Transverse colon (tissue), 4 donors: ENCODE data around the gene PSMF1.

Source experiments
- EP300 ChIP-seq: sonication (generic); formaldehyde crosslinking; IDR thresholded peaks from one replicate; pipeline ENCODE4 v1.6.1; 2017; ENCODE audit warnings: antibody characterized with exemption, low read depth
- POLR2A ChIP-seq: fragments of 450-650 bp; IDR thresholded peaks from one replicate; pipeline ENCODE4 v1.6.1; 2016; ENCODE audit warnings: antibody characterized with exemption, mild to moderate bottlenecking, moderate library complexity
- POLR2AphosphoS5 ChIP-seq, 3 donors: sonication (generic); formaldehyde crosslinking; IDR thresholded peaks; one replicate each; pipeline ENCODE4 v1.6.1; 2016; ENCODE audit warnings: antibody characterized with exemption in 3 of 3
- TF ChIP-seq, protein P1 (sequence below), 5 experiments: fragments of 200-600 bp in 3 of 5; fragments of 450-650 bp in 2 of 5; sonication (generic) in 3 of 5; IDR thresholded peaks; 1 replicate in 2 of 5; 2 replicates in 3 of 5; pipeline ENCODE4 v1.5.1; 2016 to 2017; ENCODE audit warnings: antibody characterized with exemption in 5 of 5, inconsistent platforms in 3 of 5, mild to moderate bottlenecking in 2 of 5, moderate library complexity in 1 of 5

DNA sequence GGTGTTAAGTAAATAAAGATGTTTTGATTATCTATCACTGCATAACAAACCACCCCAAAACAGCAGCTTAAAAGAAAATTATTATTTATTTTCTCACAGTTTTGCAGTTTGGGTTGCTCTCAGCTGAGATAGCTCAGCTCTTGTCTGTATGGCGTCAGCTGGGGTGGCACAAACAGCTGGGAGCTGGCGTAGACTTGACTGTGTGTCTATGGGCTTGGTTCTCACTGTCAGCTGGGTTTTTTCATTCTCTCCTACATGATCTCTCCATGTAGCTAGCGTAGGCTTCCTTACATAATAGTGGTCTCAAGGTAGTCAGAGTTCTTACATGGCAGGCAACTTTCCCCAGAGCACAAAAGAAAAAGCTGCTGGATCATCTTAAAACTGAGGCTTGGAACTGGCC lies 72.9 kb downstream of the PSMF1 start:
- TF ChIP-seq, protein P1, sequence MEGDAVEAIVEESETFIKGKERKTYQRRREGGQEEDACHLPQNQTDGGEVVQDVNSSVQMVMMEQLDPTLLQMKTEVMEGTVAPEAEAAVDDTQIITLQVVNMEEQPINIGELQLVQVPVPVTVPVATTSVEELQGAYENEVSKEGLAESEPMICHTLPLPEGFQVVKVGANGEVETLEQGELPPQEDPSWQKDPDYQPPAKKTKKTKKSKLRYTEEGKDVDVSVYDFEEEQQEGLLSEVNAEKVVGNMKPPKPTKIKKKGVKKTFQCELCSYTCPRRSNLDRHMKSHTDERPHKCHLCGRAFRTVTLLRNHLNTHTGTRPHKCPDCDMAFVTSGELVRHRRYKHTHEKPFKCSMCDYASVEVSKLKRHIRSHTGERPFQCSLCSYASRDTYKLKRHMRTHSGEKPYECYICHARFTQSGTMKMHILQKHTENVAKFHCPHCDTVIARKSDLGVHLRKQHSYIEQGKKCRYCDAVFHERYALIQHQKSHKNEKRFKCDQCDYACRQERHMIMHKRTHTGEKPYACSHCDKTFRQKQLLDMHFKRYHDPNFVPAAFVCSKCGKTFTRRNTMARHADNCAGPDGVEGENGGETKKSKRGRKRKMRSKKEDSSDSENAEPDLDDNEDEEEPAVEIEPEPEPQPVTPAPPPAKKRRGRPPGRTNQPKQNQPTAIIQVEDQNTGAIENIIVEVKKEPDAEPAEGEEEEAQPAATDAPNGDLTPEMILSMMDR (IDR thresholded peaks at IDR 0.05) = no peak
- TF ChIP-seq POLR2A (no peak), POLR2AphosphoS5 (IDR thresholded peaks at IDR 0.05) (no peak), EP300 (no peak)
